NCI-H1092 (cell line): ENCODE data around the gene PDCD1LG2.

Experiments
- DNase-seq: peaks from one replicate; lab custom pipeline; 2025; lab: John Stamatoyannopoulos, UW

The PDCD1LG2 gene

DNA sequence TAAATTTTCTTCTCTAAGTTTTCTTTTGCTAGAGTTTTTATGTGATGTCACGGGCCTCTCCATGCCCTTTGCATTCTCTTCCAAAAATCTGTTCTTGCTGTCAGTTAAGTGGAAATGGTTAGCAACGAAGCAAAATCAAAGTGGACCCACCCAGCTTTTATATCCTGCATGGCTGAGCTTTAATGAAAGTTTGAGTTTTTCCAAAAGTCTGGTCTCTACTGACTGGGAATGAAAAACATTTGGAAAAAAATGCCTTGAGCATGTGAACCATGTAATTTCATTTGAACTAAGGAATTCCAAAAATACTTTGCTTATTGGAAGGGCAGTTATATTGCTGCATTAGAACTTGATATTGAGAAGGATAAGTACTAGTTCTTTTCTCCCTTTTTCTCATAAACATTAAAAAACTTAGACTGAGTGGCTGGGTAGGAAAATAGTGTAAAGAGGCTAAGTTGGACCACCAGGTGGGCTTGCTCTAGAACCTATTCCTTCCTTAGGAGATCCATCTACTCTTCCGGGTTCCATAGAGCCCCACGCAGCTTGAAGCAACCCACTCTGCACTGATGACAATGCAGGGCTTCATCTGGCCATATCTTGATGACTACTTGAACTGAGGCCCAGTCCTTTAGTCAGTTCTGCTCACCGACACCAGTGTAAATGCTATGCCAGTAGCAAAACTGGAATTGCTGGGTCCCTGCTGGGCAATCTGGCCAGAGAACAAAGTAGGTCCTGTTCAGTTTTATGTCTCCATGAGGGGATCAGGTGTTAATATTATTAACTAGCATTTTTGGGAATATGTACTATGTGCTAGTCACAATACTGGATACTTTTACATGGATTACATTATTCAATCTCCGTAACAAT is 101.2 kb downstream of the PDCD1LG2 start:
- no peak for DNase-seq

GRCh38 chr9:5612185-5612530 is 101.8 kb downstream of the PDCD1LG2 start:
- DNase-seq, result no peak

DNA sequence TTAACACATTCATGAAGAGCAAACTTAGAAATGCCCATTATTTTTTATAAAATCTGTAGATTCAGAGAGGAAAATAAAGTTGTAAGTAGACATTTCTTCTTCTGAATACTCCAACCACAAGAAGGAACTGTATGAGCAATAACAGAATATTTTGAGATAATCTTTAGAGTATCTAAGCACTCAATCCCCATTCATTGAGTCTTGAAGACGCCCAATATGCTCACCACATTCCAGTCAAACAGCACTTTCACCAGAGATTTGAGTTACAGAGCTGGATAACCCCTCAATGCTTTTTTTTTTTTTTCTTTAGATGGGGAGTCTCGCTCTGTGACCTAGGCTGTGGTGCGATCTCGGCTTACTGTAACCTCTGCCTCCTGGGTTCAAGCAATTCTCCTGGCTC is 103.9 kb downstream of the PDCD1LG2 start:
- no peak for DNase-seq

DNA sequence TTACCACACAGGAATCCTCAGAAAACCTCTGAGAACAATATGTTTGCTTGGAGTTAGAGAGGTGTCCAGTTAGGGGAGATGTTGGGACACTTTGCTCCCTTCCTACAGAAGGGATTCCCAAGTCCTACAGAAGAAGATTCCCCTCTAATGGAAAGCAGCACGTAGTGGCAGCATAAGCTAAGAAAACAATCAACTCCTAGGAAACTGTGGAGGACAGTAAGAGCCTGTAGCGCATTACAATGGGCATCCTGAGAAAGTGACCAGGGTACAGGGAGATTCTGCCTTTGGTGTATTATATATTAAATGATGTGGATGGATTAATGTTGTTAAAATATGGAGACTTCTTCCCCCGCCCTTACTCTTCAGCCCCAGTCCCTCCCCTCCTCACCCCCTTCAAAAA is 104.7 kb downstream of the PDCD1LG2 start:
- DNase-seq, result no peak

GRCh38 chr9:5617749-5618148 is 107.4 kb downstream of the PDCD1LG2 start:
- no peak for DNase-seq

DNA sequence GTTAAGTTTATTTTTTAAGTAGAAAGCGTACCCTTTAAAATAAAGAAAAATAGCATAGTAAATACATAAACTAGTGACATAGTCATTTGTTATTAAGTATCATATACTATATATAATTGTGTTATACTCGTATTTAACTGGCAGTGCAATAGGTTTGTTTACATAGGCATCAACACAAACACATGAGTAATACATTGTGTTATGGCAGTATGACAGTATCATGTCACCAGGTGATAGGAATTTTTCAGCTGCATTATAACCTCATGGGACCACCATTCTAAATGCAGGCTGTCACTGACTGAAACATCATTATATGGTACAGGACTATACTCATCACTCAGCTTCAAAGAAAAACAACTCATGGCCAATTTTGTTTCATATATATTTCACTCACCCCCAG is 110.2 kb downstream of the PDCD1LG2 start:
- no peak for DNase-seq
